Measurements from ENCODE around the gene CORO2B. TPM values are rescaled to one million over a fixed set of nuclear protein-coding genes. Genes with fewer than 3 reads are reported as not detected.

The CORO2B gene
- total and polyA plus RNA-seq, 4 donors, result 2.4 to 12.5 (median 4.3) TPM

DNA sequence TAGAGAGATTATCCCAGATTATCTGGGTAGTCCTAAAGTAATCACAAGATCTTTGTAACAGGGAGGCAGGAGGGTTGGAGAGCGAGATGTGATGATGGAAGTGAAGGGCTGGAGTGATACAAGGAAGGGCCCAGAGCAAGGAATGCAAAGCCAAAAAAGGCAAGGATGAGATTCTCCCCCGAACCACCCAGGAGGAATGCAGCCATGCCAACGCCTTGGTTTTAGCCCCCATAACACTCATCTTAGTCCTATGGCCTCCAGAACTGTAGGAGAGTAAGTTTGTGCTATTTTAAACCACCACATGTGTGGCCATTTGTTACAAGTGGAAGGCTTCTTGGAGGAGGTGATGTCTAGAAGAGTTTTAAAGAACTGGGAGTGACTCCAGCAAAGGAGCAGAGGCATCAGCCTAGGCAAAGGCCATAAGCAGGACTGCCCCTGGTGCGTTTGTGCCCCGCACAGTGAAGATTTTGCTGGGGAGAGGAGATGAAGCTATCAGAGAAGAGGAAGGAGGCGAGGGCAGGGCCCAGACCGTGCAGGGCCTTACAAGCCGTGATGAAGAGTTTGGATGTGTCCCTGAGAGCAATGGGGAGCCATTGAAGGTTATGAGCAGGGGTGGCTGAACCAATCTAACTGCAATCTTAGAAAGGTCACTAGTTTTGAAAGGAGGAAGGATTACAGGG, 25.3 kb upstream of the CORO2B start:
- ATAC-seq (ENCODE audit: insufficient read depth, low FRiP score), result no peak
- 69 to 77% methylated on average over 8 of the region's 8 CpGs for WGBS, 2 donors

DNA sequence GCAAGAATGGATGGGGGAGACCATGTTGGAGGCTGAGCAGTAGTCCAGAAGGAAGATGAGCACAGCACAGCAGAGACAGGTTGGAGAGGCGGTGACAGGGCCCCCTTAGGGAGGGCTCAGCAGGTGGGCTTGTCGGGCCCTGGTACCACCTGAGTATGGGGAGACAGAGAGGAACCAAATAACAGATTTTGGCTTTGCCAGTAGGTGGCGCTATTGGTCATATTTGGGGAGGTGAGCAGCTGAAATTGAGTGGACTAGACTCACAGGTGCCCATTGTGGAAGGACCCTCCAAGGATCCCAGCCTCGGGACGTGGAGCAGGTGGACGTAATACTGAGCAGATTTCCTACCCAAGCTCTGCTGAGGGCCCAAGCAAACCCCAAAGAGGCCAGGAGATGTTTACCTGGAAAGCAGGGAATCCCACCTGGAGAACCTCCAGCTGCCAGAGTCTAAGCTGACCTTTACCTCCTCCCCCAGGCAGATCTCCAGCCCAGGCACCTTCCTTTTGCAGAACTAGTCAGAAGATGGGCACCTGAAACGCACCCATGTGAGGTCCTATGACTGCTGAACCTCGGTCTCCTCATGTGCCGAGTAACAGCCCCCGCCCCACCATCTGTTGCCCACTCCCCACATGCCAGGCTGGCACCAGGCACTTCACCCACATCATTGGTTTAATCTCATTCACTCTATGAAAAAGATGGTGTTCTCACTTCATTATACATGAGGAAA, 24.6 kb upstream of the CORO2B start:
- ATAC-seq (ENCODE audit: insufficient read depth, low FRiP score), result no peak
- Histone ChIP-seq H3K27me3 (ENCODE audit: control insufficient read depth in 3 of 3, insufficient read depth in 3 of 3, low read length in 2 of 3) (no peaks in the 10 kb centered on the region), H3K27ac (ENCODE audit: low read depth in 1 of 2, low read length in 1 of 2) (no peak overlapping the region), H3K9me3 (ENCODE audit: control insufficient read depth in 4 of 4, insufficient read depth in 3 of 4, low read length in 3 of 4) (no peaks in the 10 kb centered on the region), H3K9ac (ENCODE audit: insufficient read depth in 1 of 2, low read length in 2 of 2) (no peak overlapping the region), H3K36me3 (ENCODE audit: control insufficient read depth in 4 of 4, insufficient read depth in 4 of 4, low read length in 4 of 4) (no peaks in the 10 kb centered on the region), H3K4me3 (no peak overlapping the region), H3K4me1 (ENCODE audit: control insufficient read depth in 5 of 5, insufficient read depth in 5 of 5, low read length in 5 of 5) (peaks cover 0 to 9% (median 0%) of the 10 kb centered on the region in 5 donors)
- WGBS, 2 donors, result 44 to 45% methylated on average over 10 of the region's 10 CpGs
- TF ChIP-seq, protein P1, sequence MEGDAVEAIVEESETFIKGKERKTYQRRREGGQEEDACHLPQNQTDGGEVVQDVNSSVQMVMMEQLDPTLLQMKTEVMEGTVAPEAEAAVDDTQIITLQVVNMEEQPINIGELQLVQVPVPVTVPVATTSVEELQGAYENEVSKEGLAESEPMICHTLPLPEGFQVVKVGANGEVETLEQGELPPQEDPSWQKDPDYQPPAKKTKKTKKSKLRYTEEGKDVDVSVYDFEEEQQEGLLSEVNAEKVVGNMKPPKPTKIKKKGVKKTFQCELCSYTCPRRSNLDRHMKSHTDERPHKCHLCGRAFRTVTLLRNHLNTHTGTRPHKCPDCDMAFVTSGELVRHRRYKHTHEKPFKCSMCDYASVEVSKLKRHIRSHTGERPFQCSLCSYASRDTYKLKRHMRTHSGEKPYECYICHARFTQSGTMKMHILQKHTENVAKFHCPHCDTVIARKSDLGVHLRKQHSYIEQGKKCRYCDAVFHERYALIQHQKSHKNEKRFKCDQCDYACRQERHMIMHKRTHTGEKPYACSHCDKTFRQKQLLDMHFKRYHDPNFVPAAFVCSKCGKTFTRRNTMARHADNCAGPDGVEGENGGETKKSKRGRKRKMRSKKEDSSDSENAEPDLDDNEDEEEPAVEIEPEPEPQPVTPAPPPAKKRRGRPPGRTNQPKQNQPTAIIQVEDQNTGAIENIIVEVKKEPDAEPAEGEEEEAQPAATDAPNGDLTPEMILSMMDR (IDR thresholded peaks at IDR 0.05; ENCODE audit: control extremely low read depth, extremely low read depth), result peak; percentile 67
- DNase-seq, result peak; percentile 74 to 76 (median 74)

More for the DNA sequence above, 25.3 kb upstream of the CORO2B start:
- H3K4me1 ChIP-seq (ENCODE audit: control insufficient read depth in 5 of 5, insufficient read depth in 5 of 5, low read length in 5 of 5), result peaks cover 0 to 3% (median 0%) of the 10 kb centered on the region in 5 donors
- TF ChIP-seq, protein P1 (IDR thresholded peaks at IDR 0.05; ENCODE audit: control extremely low read depth, extremely low read depth), result no peak
- H3K27ac ChIP-seq (ENCODE audit: low read depth in 1 of 2, low read length in 1 of 2), result no peak overlapping the region
- H3K4me3 ChIP-seq, result no peak overlapping the region
- H3K27me3 ChIP-seq (ENCODE audit: control insufficient read depth in 3 of 3, insufficient read depth in 3 of 3, low read length in 2 of 3), result no peaks in the 10 kb centered on the region
- no peaks in the 10 kb centered on the region for H3K9me3 ChIP-seq (ENCODE audit: control insufficient read depth in 4 of 4, insufficient read depth in 3 of 4, low read length in 3 of 4)
- no peak overlapping the region for H3K9ac ChIP-seq (ENCODE audit: insufficient read depth in 1 of 2, low read length in 2 of 2)
- DNase-seq, result no peak
- no peaks in the 10 kb centered on the region for H3K36me3 ChIP-seq (ENCODE audit: control insufficient read depth in 4 of 4, insufficient read depth in 4 of 4, low read length in 4 of 4)

DNA sequence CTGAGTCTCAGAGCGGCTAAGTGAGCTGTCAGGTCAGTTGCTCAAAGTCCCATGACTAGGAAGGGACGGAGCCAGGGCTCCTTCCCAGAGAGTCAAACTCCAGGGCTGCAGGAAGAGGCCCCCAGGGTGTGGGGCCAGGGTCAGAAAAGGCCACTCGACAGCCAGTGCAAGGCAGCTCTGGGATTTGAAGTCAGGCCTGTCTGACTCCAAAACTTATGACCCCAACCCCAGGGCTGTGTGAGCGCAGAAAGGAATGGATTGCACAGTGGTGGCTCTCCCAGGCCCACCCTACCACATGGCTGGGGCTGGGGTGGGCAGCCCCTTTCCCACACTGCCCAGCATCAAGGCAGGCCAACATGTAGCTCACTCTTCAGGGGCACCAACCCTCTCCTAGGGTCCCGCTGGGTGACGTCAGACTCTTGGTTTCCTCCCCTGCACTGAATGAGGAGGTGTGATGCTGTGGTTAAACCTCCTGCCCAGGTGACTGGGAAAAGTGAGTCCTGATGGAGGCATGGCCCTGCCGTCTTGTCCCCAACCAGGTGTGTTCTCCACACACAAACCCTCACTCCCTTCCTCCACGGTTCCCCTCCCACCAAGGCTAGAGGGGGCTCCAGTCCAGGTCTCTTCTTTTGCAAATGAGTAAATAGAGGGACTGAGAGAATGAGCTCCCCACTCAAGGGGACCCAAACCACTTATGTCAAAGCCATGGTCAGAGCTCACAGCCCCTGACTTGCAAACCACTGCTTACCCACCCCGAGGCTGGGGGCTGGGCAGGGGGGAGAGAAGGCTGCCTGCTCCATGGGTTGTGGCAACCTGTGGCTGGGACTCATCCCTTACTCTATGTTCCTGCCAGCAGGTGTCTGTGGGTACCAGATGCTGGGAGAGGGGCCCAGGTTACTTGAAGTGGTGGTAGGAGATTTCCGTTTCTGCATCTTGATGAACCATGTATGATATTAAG, 23.8 kb upstream of the CORO2B start:
- no peaks in the 10 kb centered on the region for H3K9me3 ChIP-seq (ENCODE audit: control insufficient read depth in 4 of 4, insufficient read depth in 3 of 4, low read length in 3 of 4)
- ATAC-seq (ENCODE audit: insufficient read depth, low FRiP score), result no peak
- no peak overlapping the region for H3K9ac ChIP-seq (ENCODE audit: insufficient read depth in 1 of 2, low read length in 2 of 2)
- DNase-seq, result no peak
- TF ChIP-seq, protein P1 (IDR thresholded peaks at IDR 0.05; ENCODE audit: control extremely low read depth, extremely low read depth), result no peak
- 75 to 87% methylated on average over 10 of the region's 10 CpGs for WGBS, 2 donors
- no peak overlapping the region for H3K4me3 ChIP-seq
- H3K27ac ChIP-seq (ENCODE audit: low read depth in 1 of 2, low read length in 1 of 2), result no peak overlapping the region
- peaks cover 0 to 12% (median 0%) of the 10 kb centered on the region in 5 donors for H3K4me1 ChIP-seq (ENCODE audit: control insufficient read depth in 5 of 5, insufficient read depth in 5 of 5, low read length in 5 of 5)
- no peaks in the 10 kb centered on the region for H3K27me3 ChIP-seq (ENCODE audit: control insufficient read depth in 3 of 3, insufficient read depth in 3 of 3, low read length in 2 of 3)
- no peaks in the 10 kb centered on the region for H3K36me3 ChIP-seq (ENCODE audit: control insufficient read depth in 4 of 4, insufficient read depth in 4 of 4, low read length in 4 of 4)
